ENCODE data around the gene COX19.

DNA sequence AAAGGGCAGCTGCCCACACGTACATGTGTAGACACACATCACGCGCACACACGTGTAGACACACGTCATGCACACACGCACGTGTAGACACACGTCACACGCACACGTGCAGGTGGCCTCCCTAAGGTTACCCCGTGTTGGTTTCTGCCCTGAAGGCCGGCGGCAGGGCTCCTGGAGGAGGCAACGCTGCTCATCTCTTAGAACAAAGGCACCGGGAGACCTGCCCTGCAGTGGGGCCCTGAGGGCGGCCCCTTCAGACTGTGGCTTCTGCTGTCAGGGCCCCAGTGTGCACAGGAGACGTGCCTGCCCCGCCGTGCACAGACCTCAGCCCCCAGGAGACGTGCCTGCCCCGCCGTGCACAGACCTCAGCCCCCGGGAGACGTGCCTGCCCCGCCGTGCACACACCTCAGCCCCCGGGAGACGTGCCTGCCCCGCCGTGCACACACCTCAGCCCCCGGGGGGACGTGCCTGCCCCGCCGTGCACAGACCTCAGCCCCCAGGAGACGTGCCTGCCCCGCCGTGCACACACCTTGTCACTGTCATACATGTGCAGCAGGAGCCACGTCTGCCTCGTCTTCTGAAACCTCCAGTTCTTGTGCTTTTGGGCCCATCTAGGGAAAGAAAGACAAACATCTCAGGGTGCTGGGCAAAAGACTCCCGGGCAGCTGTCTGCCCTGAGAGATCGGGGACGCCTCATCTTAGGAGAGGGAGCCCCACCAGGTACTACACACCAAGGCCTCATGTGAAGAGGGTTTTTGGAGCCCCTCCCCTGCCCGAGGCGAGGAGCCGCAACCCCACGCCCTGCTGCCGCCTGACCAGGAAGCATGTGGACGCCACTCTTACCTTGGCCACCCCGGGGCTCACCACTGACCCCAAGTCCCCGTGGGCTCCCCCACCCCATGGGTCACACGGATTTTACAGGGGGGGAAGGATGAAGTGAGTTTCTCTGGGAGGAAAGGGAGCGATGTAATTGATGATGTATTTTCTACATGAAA, 24.9 kb upstream of the COX19 start:
- TF ChIP-seq, protein P1, sequence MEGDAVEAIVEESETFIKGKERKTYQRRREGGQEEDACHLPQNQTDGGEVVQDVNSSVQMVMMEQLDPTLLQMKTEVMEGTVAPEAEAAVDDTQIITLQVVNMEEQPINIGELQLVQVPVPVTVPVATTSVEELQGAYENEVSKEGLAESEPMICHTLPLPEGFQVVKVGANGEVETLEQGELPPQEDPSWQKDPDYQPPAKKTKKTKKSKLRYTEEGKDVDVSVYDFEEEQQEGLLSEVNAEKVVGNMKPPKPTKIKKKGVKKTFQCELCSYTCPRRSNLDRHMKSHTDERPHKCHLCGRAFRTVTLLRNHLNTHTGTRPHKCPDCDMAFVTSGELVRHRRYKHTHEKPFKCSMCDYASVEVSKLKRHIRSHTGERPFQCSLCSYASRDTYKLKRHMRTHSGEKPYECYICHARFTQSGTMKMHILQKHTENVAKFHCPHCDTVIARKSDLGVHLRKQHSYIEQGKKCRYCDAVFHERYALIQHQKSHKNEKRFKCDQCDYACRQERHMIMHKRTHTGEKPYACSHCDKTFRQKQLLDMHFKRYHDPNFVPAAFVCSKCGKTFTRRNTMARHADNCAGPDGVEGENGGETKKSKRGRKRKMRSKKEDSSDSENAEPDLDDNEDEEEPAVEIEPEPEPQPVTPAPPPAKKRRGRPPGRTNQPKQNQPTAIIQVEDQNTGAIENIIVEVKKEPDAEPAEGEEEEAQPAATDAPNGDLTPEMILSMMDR (conservative IDR thresholded peaks at IDR 0.05): no peak
- no peak for TF ChIP-seq ZFX (IDR thresholded peaks at IDR 0.05)

Measured in C4-2B (cell line).